Measurements from ENCODE around the gene AGAP1.

The AGAP1 gene

GRCh38 chr2:235694721-235695601 is 201.1 kb downstream of the AGAP1 start:
- no peak for DNase-seq

- no peak for DNase-seq
These were observed 201.7 kb downstream of the AGAP1 start for GRCh38 chr2:235695602-235695895.

- no peak for DNase-seq
These were observed 203.2 kb downstream of the AGAP1 start for GRCh38 chr2:235697041-235697440.

- no peak for DNase-seq
These were observed 204.2 kb downstream of the AGAP1 start for GRCh38 chr2:235698028-235698427.

- no peak for DNase-seq
These were observed 204.6 kb downstream of the AGAP1 start for GRCh38 chr2:235698491-235698890.

GRCh38 chr2:235699576-235699975 is 205.7 kb downstream of the AGAP1 start:
- DNase-seq = no peak

- DNase-seq = peak; percentile 18
These were observed 207.6 kb downstream of the AGAP1 start for GRCh38 chr2:235701206-235701981.

GRCh38 chr2:235702186-235702585 is 208.3 kb downstream of the AGAP1 start:
- DNase-seq = no peak

- DNase-seq = no peak
These were observed 210.0 kb downstream of the AGAP1 start for GRCh38 chr2:235703711-235704295.

- DNase-seq = no peak
These were observed 211.5 kb downstream of the AGAP1 start for GRCh38 chr2:235705296-235705695.

- DNase-seq = no peak
These were observed 212.7 kb downstream of the AGAP1 start for GRCh38 chr2:235706506-235706905.

GRCh38 chr2:235707411-235708096 is 213.7 kb downstream of the AGAP1 start:
- DNase-seq = no peak

GRCh38 chr2:235709124-235709813 is 215.4 kb downstream of the AGAP1 start:
- DNase-seq = no peak

- peak; percentile 43 for DNase-seq
These were observed 216.4 kb downstream of the AGAP1 start for GRCh38 chr2:235709969-235710879.

GRCh38 chr2:235710933-235711332 is 217.1 kb downstream of the AGAP1 start:
- no peak for DNase-seq

- peak; percentile 25 for DNase-seq
These were observed 217.7 kb downstream of the AGAP1 start for GRCh38 chr2:235711527-235711926.

- no peak for DNase-seq
These were observed 218.3 kb downstream of the AGAP1 start for GRCh38 chr2:235712176-235712575.

- peak; percentile 38 for DNase-seq
These were observed 219.3 kb downstream of the AGAP1 start for GRCh38 chr2:235713189-235713588.

- no peak for DNase-seq
These were observed 221.8 kb downstream of the AGAP1 start for GRCh38 chr2:235715601-235716000.

GRCh38 chr2:235716875-235717496 is 223.1 kb downstream of the AGAP1 start:
- peak; percentile 24 for DNase-seq
